Fibroblast of skin of abdomen (primary cell): Measurements from ENCODE around the gene OTUB2.

Source experiments
- DNase-seq: peaks from one replicate; pipeline ENCODE4 v3.0.0-alpha.2; 2013

Gene OTUB2

DNA sequence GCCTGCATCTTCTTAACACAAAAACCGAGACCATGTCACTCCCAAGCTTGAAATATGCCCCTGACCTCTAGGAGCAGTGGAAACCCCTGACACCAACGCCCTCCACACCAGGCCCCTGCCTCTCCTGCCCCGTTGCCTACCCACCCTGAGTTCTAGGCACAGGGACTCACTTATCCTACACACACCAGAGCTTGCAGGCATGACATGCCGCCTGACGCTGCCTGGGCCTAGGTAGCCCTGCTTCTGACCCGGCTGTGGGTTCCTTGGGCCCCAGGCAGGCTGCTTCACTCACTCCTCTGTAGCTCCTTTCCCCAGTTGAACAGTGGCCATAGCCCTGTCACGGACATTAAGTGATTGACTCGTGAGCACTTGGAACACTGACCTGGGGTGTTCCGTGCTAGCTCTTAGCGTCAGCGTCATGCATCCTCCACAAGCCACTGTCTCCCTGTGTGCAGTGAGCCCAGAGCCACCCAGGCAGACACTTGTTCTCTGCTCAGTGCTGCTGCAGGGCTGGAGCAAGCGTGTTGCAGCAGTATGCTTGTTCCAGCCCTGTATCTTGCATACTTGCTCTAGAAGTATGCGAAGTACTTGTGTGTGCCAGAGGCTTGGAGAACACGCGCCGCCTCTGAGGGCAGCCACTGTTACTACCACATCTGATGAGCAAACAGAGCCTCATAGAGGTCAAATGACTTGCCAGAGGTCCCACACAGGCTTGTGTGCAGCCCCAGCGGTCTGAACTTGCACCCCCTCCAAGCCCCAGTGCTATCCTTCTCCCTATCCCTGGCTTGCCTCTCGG, 15.6 kb downstream of the OTUB2 start:
- peak; percentile 33 for DNase-seq

GRCh38 chr14:94042433-94043091, 16.4 kb downstream of the OTUB2 start:
- no peak for DNase-seq

GRCh38 chr14:94043111-94043755, 17.1 kb downstream of the OTUB2 start:
- DNase-seq, result no peak

GRCh38 chr14:94043756-94044475, 17.8 kb downstream of the OTUB2 start:
- DNase-seq, result no peak

DNA sequence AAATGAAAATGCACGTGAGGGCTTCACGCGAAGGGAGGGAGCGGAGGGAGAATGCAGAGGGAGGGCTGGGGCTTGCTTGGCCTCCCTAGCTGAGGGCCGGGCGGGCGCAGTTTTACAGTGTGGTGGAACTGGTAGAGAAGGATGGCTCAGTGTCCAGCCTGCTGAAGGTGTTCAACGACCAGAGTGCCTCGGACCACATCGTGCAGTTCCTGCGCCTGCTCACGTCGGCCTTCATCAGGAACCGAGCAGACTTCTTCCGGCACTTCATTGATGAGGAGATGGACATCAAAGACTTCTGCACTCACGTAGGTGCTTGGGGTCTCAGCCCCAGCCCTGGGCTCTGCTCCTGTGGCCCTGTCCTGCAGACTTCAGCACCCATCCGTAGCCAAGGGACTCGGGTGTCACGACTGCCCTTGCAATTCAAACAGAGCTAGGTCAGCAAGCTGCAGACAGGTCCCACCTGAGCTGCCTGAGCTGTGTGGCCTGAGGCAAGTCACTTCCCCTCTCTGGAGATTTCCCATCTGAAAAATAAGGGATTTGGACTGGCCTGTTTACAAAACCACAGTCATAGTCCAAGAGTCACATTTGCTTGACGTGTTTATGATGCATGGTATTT, 18.4 kb downstream of the OTUB2 start:
- no peak for DNase-seq

DNA sequence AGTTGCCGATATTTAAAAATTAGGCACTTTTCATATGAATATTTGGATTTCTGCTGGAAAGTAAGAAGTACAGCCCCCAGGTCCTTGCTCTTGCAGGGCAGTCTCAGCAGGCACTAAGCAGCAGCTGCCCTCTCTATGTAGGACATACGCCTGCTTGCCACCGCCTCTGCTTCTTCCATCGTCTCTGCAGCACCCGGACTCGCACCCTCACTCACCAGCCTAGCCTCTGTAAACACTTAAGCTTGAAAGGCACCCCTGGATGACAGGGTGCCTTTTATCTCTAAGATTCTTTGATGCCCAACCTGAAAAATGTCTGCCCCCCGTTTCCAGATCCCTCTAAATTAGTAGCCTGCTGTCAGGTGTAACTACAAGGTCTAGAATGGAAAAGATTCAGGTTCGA, 19.0 kb downstream of the OTUB2 start:
- no peak for DNase-seq

DNA sequence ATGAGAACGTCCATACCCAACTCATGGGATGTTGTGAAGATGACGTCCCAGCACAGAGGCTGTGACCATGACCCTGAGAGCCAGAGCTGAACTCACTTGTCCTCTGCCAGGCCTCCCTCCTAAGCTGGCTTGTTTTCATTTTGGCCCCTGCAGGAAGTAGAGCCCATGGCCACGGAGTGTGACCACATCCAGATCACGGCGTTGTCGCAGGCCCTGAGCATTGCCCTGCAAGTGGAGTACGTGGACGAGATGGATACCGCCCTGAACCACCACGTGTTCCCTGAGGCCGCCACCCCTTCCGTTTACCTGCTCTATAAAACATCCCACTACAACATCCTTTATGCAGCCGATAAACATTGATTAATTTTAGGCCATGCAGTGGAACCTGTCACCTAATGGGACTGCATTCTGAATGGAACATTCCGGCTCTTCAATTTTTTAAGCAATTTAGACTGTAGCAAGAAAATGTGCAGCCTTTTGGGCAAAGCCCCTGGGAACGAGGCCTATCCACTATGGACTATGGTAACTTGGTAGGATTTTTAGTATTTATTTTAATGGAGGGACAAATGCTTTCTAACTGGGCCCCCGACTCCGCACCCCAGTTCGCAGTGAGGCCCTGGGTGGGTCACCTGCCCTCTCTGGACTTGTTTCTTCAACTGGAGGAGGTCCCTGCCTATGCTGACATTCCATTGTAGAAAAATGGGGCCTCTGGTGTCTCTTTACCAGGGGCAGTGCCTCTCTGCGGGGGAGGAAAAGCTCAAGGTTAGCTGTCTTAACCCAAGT, 19.6 kb downstream of the OTUB2 start:
- no peak for DNase-seq

DNA sequence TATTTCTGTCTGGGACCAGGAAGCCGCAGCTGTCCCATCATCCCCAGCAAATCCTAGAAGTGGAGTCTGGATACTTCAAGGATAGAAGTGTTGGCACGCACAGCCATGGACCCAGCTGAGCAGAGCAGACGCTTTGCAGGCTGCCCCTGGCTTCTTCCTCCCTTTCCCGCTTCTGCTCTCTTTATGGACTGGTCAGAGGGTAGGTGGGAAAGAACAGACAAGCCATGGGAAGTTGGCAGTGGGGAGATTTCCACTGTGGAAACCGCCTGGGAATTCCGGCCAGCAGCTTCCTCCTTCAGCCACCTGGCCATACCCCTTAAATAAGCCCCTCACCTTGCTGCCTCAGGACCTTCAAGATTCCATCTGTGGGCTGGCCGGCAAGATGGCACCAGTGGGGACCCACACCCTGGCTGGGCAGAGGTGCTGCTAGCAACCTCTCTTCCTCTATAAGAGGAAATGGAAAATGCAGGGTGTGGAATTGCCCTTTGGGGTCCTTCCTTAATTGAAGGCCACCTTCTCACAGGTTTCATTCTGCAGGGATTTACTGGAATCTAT, 20.6 kb downstream of the OTUB2 start:
- DNase-seq, result no peak

GRCh38 chr14:94047581-94047980, 21.4 kb downstream of the OTUB2 start:
- DNase-seq, result no peak

- DNase-seq, result no peak
Measured at GRCh38 chr14:94048691-94049624, 22.8 kb downstream of the OTUB2 start.

GRCh38 chr14:94049625-94050023, 23.5 kb downstream of the OTUB2 start:
- no peak for DNase-seq

DNA sequence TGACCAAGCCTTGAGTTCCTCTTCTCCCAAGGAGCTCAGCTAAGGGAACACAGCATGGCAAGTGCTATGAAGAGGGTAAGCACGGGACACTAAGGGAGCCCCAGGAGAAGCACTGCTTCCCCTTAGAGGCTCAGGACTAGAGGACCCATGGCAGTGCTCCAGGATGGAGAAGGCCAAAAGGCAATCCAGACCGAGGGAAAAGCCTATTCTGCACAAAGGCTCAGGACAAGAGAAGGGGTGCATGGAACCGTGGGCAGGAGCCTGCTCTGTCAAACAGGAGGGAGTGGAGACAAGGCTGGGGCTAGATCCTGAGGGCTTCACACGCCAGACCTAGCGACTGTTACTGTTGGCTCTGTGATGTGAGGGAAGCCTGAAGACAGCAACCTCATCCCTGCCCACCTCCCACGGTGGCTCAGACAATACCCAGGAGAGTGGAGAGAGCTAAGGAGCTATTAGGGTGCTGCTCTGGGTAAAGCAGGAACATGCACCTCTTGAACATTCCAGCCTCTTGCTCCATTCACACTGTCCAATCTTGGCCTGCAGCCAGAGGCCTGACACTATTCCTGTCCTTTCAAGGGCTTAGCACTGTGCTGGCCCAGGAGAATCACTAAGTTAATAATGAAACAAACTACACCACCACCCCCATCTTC, 24.2 kb downstream of the OTUB2 start:
- no peak for DNase-seq

DNA sequence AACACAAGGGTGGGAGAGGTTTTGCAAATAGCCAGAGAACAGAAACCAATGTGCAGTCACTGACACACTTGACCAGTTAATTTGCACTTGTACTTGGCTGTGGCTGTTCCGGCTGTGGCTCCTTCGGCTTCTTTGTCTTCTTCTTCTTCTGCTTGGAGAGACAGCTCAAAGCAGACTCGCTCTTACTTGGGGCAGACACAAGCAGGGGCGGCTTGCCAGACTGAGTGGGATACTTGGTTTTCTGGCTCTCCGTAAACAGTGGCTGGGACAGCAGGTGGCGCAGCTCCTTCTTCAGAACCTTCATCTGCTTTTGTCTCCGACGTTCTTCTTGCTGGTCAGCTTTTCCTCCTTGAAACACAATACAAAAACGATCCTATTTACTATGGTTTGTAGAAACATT, 25.0 kb downstream of the OTUB2 start:
- DNase-seq, result peak; percentile 34

GRCh38 chr14:94051779-94052178, 25.6 kb downstream of the OTUB2 start:
- no peak for DNase-seq

DNA sequence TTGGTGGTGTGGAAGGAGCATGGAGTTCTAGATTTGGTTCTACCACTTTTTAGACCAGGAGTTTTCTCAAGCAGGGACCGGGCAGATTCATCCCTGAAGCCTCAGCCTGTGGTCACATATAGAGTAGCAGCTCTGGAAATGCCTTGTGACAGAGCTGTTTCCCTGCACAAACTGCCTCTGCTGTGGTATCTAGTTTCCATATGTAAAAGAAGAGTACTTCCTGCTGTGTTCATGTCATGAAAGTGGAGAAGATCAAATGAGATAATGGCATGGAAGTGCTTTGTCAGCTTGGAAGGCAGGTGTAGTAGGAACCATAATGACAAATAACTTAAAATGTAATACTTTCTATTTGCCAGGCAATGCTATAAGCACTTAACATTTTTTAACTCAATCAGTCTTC, 26.1 kb downstream of the OTUB2 start:
- no peak for DNase-seq

GRCh38 chr14:94052662-94053061, 26.5 kb downstream of the OTUB2 start:
- no peak for DNase-seq

DNA sequence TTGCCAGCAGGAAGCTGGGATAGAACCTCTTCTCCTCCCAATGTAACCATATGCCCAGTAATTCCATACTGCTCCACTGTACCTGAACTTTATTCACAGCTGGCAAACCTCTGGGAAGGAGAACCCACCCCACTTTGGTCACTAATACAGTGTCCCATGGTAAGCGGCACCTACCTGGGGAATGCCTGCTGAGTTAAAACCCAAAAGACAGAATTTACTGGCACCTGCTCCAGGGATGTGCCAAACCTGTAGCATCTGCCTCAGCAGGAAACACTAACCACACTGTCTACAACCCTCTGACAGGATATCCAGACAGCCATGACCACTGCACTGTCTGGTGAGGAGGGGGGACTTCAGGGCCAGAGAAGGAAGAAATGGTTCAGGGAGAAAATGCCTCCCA, 28.3 kb downstream of the OTUB2 start:
- no peak for DNase-seq

DNA sequence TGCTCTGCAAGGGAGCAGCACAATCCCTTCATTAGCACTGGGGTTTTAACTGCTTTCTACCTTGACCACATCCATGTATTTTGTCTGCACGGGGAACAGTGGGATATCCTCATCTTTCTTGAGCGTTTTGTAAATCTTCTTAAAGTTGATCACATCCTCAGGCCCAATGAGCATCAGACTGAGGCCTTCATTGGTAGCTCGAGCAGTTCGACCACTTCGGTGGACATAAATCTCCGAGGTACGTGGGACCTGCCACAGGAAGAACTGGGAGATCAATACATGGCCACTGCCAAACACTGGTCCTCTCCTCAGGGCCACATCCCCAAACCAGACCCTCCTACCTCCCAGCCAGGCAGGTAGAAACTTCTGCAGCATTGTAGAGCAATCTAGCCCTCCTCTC, 28.8 kb downstream of the OTUB2 start:
- no peak for DNase-seq

GRCh38 chr14:94056579-94057308, 30.6 kb downstream of the OTUB2 start:
- no peak for DNase-seq
